Nephron (organoid): ENCODE results near the gene DST.

Experiments used
- H3K27ac Mint-ChIP-seq, 3 experiments: 2 replicates each; pipeline ENCODE4 v1.8.0; 2020; ENCODE audit warnings: mixed read lengths in 3 of 3, mild to moderate bottlenecking in 2 of 3, moderate library complexity in 1 of 3
- H3K27me3 Mint-ChIP-seq: 2 replicates; pipeline ENCODE4 v1.8.0; 2021; ENCODE audit warnings: low read depth, mild to moderate bottlenecking, moderate library complexity, mixed read lengths
- H3K36me3 Mint-ChIP-seq: 2 replicates; pipeline ENCODE4 v1.8.0; 2020; ENCODE audit warnings: low read depth, mixed read lengths
- H3K4me1 Mint-ChIP-seq: 2 replicates; pipeline ENCODE4 v1.8.0; 2020; ENCODE audit warnings: mixed read lengths
- H3K4me3 Mint-ChIP-seq, 3 experiments: 2 replicates each; pipeline ENCODE4 v1.8.0; 2020; ENCODE audit warnings: mild to moderate bottlenecking in 3 of 3, mixed read lengths in 3 of 3, moderate library complexity in 2 of 3
- H3K9me3 Mint-ChIP-seq: 2 replicates; pipeline ENCODE4 v1.8.0; 2020; ENCODE audit warnings: mixed read lengths
- TF ChIP-seq, protein P1 (sequence below), 3 experiments: fragments of 200-600 bp; sonication (generic); IDR thresholded peaks; one replicate each; pipeline ENCODE4 v1.5.0; 2021; ENCODE audit warnings: antibody characterized with exemption in 3 of 3; ENCODE audit not compliant: unreplicated experiment in 3 of 3

DST gene

DNA sequence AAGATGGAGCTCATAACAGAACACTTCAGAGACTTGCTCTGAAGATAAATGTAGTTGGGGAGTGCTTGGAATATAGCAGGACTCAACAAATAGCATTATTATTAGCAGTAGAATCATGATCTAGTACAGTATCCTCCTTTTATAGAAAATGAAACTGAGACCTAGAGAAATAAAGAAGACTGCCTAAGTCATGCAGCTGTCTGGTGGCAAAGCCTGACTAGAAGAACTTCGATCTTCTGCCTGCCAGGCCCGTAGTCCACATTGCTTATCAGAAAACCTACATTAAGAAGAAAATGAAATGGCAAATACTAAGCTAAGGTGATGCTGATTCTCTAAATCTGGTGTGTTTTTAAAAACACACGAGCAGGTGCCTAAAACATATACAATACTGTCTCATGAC lies 46.4 kb upstream of the DST start:
- H3K27me3 Mint-ChIP-seq, result no peaks in the 10 kb centered on the region
- no peak overlapping the region for H3K27ac Mint-ChIP-seq
- peaks cover 16% of the 10 kb centered on the region for H3K4me1 Mint-ChIP-seq
- TF ChIP-seq, protein P1, sequence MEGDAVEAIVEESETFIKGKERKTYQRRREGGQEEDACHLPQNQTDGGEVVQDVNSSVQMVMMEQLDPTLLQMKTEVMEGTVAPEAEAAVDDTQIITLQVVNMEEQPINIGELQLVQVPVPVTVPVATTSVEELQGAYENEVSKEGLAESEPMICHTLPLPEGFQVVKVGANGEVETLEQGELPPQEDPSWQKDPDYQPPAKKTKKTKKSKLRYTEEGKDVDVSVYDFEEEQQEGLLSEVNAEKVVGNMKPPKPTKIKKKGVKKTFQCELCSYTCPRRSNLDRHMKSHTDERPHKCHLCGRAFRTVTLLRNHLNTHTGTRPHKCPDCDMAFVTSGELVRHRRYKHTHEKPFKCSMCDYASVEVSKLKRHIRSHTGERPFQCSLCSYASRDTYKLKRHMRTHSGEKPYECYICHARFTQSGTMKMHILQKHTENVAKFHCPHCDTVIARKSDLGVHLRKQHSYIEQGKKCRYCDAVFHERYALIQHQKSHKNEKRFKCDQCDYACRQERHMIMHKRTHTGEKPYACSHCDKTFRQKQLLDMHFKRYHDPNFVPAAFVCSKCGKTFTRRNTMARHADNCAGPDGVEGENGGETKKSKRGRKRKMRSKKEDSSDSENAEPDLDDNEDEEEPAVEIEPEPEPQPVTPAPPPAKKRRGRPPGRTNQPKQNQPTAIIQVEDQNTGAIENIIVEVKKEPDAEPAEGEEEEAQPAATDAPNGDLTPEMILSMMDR (IDR thresholded peaks at IDR 0.05; ENCODE audit: unreplicated experiment in 3 of 3), result no peak
- no peak overlapping the region for H3K4me3 Mint-ChIP-seq
- H3K36me3 Mint-ChIP-seq, result no peaks in the 10 kb centered on the region
- H3K9me3 Mint-ChIP-seq, result no peaks in the 10 kb centered on the region

- Mint-ChIP-seq H3K4me1 (peaks cover 19% of the 10 kb centered on the region), H3K27ac (no peak overlapping the region), H3K9me3 (no peaks in the 10 kb centered on the region), H3K4me3 (no peak overlapping the region), H3K36me3 (no peaks in the 10 kb centered on the region), H3K27me3 (no peaks in the 10 kb centered on the region)
- TF ChIP-seq, protein P1 (IDR thresholded peaks at IDR 0.05; ENCODE audit: unreplicated experiment in 3 of 3), result no peak
Measured at GRCh38 chr6:56688521-56688920, 45.8 kb upstream of the DST start.

GRCh38 chr6:56687551-56687950 lies 44.9 kb upstream of the DST start:
- Mint-ChIP-seq H3K36me3 (no peaks in the 10 kb centered on the region), H3K9me3 (no peaks in the 10 kb centered on the region)
- TF ChIP-seq, protein P1 (IDR thresholded peaks at IDR 0.05; ENCODE audit: unreplicated experiment in 3 of 3), result no peak

DNA sequence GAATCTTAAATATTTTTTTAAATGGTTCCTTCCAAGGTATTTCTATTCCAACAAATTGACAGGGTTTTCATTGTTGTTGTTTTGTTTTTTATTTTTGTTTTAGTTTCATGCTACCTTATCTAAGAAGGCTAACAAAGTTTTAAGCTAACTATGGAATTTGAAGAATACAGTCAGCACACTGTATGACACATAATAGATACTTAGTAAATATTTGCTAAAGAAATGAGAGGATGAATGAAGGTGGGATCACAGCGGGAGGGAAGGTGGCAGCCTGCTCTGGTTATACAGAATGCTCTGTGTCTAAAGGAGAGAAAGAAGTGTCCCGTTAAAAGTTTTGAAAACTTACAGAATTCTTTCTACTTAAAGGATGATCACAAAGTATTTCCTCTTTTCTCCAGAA lies 43.7 kb upstream of the DST start:
- H3K27me3 Mint-ChIP-seq, result no peaks in the 10 kb centered on the region
- H3K36me3 Mint-ChIP-seq, result no peaks in the 10 kb centered on the region
- no peaks in the 10 kb centered on the region for H3K9me3 Mint-ChIP-seq
- H3K4me1 Mint-ChIP-seq, result peaks cover 13% of the 10 kb centered on the region
- TF ChIP-seq, protein P1 (IDR thresholded peaks at IDR 0.05; ENCODE audit: unreplicated experiment in 3 of 3), result no peak
- H3K4me3 Mint-ChIP-seq, result no peak overlapping the region
- H3K27ac Mint-ChIP-seq, result no peak overlapping the region

More at GRCh38 chr6:56687551-56687950, 44.9 kb upstream of the DST start:
- H3K27me3 Mint-ChIP-seq, result no peaks in the 10 kb centered on the region
- H3K4me3 Mint-ChIP-seq, result no peak overlapping the region
- H3K27ac Mint-ChIP-seq, result no peak overlapping the region
- H3K4me1 Mint-ChIP-seq, result peaks cover 13% of the 10 kb centered on the region

DNA sequence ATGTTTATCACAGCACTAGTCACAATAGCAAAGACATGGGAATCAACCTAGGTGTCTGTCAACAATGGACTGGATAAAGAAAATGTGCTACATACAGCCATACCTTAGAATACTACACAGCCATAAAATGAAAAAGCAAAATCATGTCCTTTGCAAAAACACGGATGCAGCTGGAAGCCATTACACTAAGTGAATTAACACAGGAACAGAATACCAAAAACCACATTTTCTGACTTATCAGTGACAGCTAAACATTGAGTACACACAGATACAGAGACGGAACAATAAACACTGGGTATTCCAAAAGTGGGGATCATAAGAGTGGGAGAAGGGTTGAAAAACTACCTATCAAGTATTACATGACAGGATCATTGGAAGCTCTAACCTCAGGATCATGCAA lies 43.3 kb upstream of the DST start:
- Mint-ChIP-seq H3K4me3 (no peak overlapping the region), H3K36me3 (no peaks in the 10 kb centered on the region), H3K9me3 (no peaks in the 10 kb centered on the region), H3K27ac (no peak overlapping the region), H3K4me1 (peaks cover 13% of the 10 kb centered on the region), H3K27me3 (no peaks in the 10 kb centered on the region)
- TF ChIP-seq, protein P1 (IDR thresholded peaks at IDR 0.05; ENCODE audit: unreplicated experiment in 3 of 3), result no peak

GRCh38 chr6:56685102-56685733 lies 42.5 kb upstream of the DST start:
- Mint-ChIP-seq H3K9me3 (no peaks in the 10 kb centered on the region), H3K36me3 (no peaks in the 10 kb centered on the region), H3K4me3 (no peak overlapping the region), H3K27ac (no peak overlapping the region), H3K4me1 (peaks cover 13% of the 10 kb centered on the region), H3K27me3 (no peaks in the 10 kb centered on the region)
- TF ChIP-seq, protein P1 (IDR thresholded peaks at IDR 0.05; ENCODE audit: unreplicated experiment in 3 of 3), result no peak
